Limb (tissue), 2 donors: Measurements from ENCODE around the gene DHX58.

Experiments used
- DNase-seq, 2 donors: peaks; one replicate each; pipeline ENCODE4 v3.0.0-alpha.2; 2016; ENCODE audit errors: extremely low spot score in 2 of 2

The DHX58 gene

GRCh38 chr17:42056635-42057034 is 55.9 kb downstream of the DHX58 start:
- DNase-seq: no peak

- no peak for DNase-seq
Observed at GRCh38 chr17:42055496-42055895, 57.0 kb downstream of the DHX58 start.

GRCh38 chr17:42055027-42055426 is 57.5 kb downstream of the DHX58 start:
- DNase-seq: no peak

GRCh38 chr17:42053731-42054500 is 58.6 kb downstream of the DHX58 start:
- DNase-seq: no peak

GRCh38 chr17:42052346-42052877 is 60.1 kb downstream of the DHX58 start:
- DNase-seq: no peak

GRCh38 chr17:42051645-42052044 is 60.9 kb downstream of the DHX58 start:
- DNase-seq: no peak
